ENCODE data around the gene KCNH6.

- TF ChIP-seq TAF1 (IDR thresholded peaks at IDR 0.05; ENCODE audit: borderline replicate concordance, low read depth, low read length) (no peak), POLR2A (IDR thresholded peaks at IDR 0.05; ENCODE audit: low read depth, low read length) (no peak), POLR2AphosphoS5 (IDR thresholded peaks at IDR 0.05; ENCODE audit: low read depth, low read length) (no peak)
Observed at GRCh38 chr17:63492940-63493339, 30.2 kb upstream of the KCNH6 start.
